SJSA1 (cell line): ENCODE results near the gene NADK. TPM values are rescaled to one million over a fixed set of nuclear protein-coding genes. Genes with fewer than 3 reads are reported as not detected.
A peak's percentile ranks its signal among the peaks of the same experiment; 100 is the strongest.
"Not testable (repeated sequence)": the region's sequence is repeated elsewhere in the genome, so short reads cannot be mapped to it uniquely, and the experiment has no call there.

ENCODE experiments used
- DNase-seq, 2 experiments: peaks; one replicate each; pipeline ENCODE4 v3.0.0-alpha.2; 2015 to 2020; ENCODE audit warnings: low spot score in 2 of 2, low read depth in 1 of 2
- H3K27ac ChIP-seq: fragments of 250-450 bp; sonication (Bioruptor Pico); 2 replicates; pipeline ENCODE4 v1.5.1; 2020; ENCODE audit warnings: mild to moderate bottlenecking, moderate library complexity
- H3K27me3 ChIP-seq: fragments of 250-450 bp; sonication (Bioruptor Pico); replicated peaks from 2 replicates; pipeline ENCODE4 v1.5.1; 2020; ENCODE audit warnings: mild to moderate bottlenecking, moderate library complexity
- H3K36me3 ChIP-seq: fragments of 250-450 bp; sonication (Bioruptor Pico); 2 replicates; pipeline ENCODE4 v1.5.1; 2020; ENCODE audit warnings: mild to moderate bottlenecking
- H3K4me1 ChIP-seq: fragments of 250-450 bp; sonication (Bioruptor Pico); replicated peaks from 2 replicates; pipeline ENCODE4 v1.6.1; 2021; ENCODE audit warnings: mild to moderate bottlenecking
- H3K4me3 ChIP-seq: fragments of 250-450 bp; sonication (Bioruptor Pico); 2 replicates; pipeline ENCODE4 v1.5.1; 2020; ENCODE audit warnings: mild to moderate bottlenecking
- H3K9me3 ChIP-seq: fragments of 250-450 bp; sonication (Bioruptor Pico); replicated peaks from 2 replicates; pipeline ENCODE4 v1.5.1; 2020; ENCODE audit warnings: mild to moderate bottlenecking
- total RNA-seq: library from RNA; depleted of rRNA; stranded (reverse); fragments of >200 nt; shearing (Covaris generic); gene quantifications from 2 replicates; pipeline ENCODE4 v1.2.3, GENCODE V29; 2014

Gene NADK
- total RNA-seq, 1 experiment from 2014 or later, result 50.4 TPM

GRCh38 chr1:1755426-1755825, 22.8 kb downstream of the NADK start:
- DNase-seq, result no peak
- Histone ChIP-seq H3K36me3 (peaks cover 78% of the 10 kb centered on the region), H3K9me3 (no peaks in the 10 kb centered on the region), H3K27me3 (no peaks in the 10 kb centered on the region), H3K27ac (no peak overlapping the region), H3K4me1 (no peaks in the 10 kb centered on the region), H3K4me3 (no peak overlapping the region)

- Histone ChIP-seq H3K36me3 (peaks cover 66% of the 10 kb centered on the region), H3K9me3 (no peaks in the 10 kb centered on the region), H3K4me1 (no peaks in the 10 kb centered on the region), H3K27me3 (no peaks in the 10 kb centered on the region), H3K4me3 (no peak overlapping the region), H3K27ac (no peak overlapping the region)
- no peak for DNase-seq
Observed at GRCh38 chr1:1754051-1754815, 24.0 kb downstream of the NADK start.

GRCh38 chr1:1753607-1754005, 24.7 kb downstream of the NADK start:
- no peak for DNase-seq
- no peaks in the 10 kb centered on the region for H3K27me3 ChIP-seq
- peaks cover 60% of the 10 kb centered on the region for H3K36me3 ChIP-seq

GRCh38 chr1:1752636-1753606, 25.3 kb downstream of the NADK start:
- H3K4me3 ChIP-seq, result no peak overlapping the region
- H3K4me1 ChIP-seq, result no peaks in the 10 kb centered on the region
- no peak overlapping the region for H3K27ac ChIP-seq
- no peak for DNase-seq
- H3K36me3 ChIP-seq, result peaks cover 53% of the 10 kb centered on the region
- H3K9me3 ChIP-seq, result no peaks in the 10 kb centered on the region
- no peaks in the 10 kb centered on the region for H3K27me3 ChIP-seq

More at GRCh38 chr1:1753607-1754005, 24.7 kb downstream of the NADK start:
- Histone ChIP-seq H3K27ac (no peak overlapping the region), H3K9me3 (no peaks in the 10 kb centered on the region), H3K4me3 (no peak overlapping the region), H3K4me1 (no peaks in the 10 kb centered on the region)

- Histone ChIP-seq H3K4me1 (no peaks in the 10 kb centered on the region), H3K4me3 (no peak overlapping the region), H3K36me3 (peaks cover 46% of the 10 kb centered on the region), H3K27me3 (no peaks in the 10 kb centered on the region), H3K27ac (no peak overlapping the region), H3K9me3 (no peaks in the 10 kb centered on the region)
- DNase-seq, result no peak
Observed at GRCh38 chr1:1752190-1752589, 26.1 kb downstream of the NADK start.

GRCh38 chr1:1749941-1750340, 28.3 kb downstream of the NADK start:
- H3K4me3 ChIP-seq, H3K27ac ChIP-seq, DNase-seq, H3K27me3 ChIP-seq, H3K9me3 ChIP-seq, H3K4me1 ChIP-seq: not testable (repeated sequence)
- H3K36me3 ChIP-seq, result peaks cover 27% of the 10 kb centered on the region

- no peaks in the 10 kb centered on the region for H3K4me1 ChIP-seq
- H3K27ac ChIP-seq, result no peak overlapping the region
- H3K9me3 ChIP-seq, result no peaks in the 10 kb centered on the region
- H3K36me3 ChIP-seq, result peaks cover 16% of the 10 kb centered on the region
- DNase-seq, result no peak
- no peak overlapping the region for H3K4me3 ChIP-seq
- H3K27me3 ChIP-seq, result no peaks in the 10 kb centered on the region
Observed at GRCh38 chr1:1748686-1749321, 29.5 kb downstream of the NADK start.

- H3K4me1 ChIP-seq, H3K27me3 ChIP-seq, H3K36me3 ChIP-seq, H3K9me3 ChIP-seq, DNase-seq: not testable (repeated sequence)
- Histone ChIP-seq H3K4me3 (peak overlapping the region; percentile 27), H3K27ac (peak overlapping the region; percentile 64)
Observed at GRCh38 chr1:1746566-1746909, 31.7 kb downstream of the NADK start.

GRCh38 chr1:1745651-1746565, 32.4 kb downstream of the NADK start:
- H3K4me1 ChIP-seq, H3K27me3 ChIP-seq, H3K9me3 ChIP-seq, H3K36me3 ChIP-seq: not testable (repeated sequence)
- peak; percentile 70 to 71 for DNase-seq
- H3K27ac ChIP-seq, result peak overlapping the region; percentile 64
- H3K4me3 ChIP-seq, result peak overlapping the region; percentile 27

GRCh38 chr1:1742529-1742928, 35.7 kb downstream of the NADK start:
- not testable (repeated sequence) for DNase-seq, H3K36me3 ChIP-seq, H3K27me3 ChIP-seq, H3K9me3 ChIP-seq, H3K27ac ChIP-seq, H3K4me3 ChIP-seq
- peaks cover 13% of the 10 kb centered on the region for H3K4me1 ChIP-seq

GRCh38 chr1:1741013-1741412, 37.3 kb downstream of the NADK start:
- H3K4me1 ChIP-seq, result peaks cover 13% of the 10 kb centered on the region
- H3K27ac ChIP-seq, result peak overlapping the region; percentile 97
- H3K27me3 ChIP-seq, H3K4me3 ChIP-seq, H3K9me3 ChIP-seq, H3K36me3 ChIP-seq: not testable (repeated sequence)
- DNase-seq, result peak; percentile 82 to 96

- H3K9me3 ChIP-seq, H3K36me3 ChIP-seq, H3K27ac ChIP-seq, DNase-seq, H3K27me3 ChIP-seq, H3K4me3 ChIP-seq: not testable (repeated sequence)
- peaks cover 13% of the 10 kb centered on the region for H3K4me1 ChIP-seq
Observed at GRCh38 chr1:1738799-1739337, 39.4 kb downstream of the NADK start.
